ENCODE measurements around the gene SLC43A3.

Gene SLC43A3

GRCh38 chr11:57458410-57459163, 31.7 kb upstream of the SLC43A3 start:
- H3K27me3 ChIP-seq (ENCODE audit: insufficient read depth, low read depth, severe bottlenecking), result peaks cover 72% of the 10 kb centered on the region
- H3K9me3 ChIP-seq (ENCODE audit: severe bottlenecking), result no peaks in the 10 kb centered on the region
- no peaks in the 10 kb centered on the region for H3K36me3 ChIP-seq
- no peak overlapping the region for H3K4me3 ChIP-seq (ENCODE audit: low read depth, low read length)
- peak; percentile 71 for TF ChIP-seq CTCF (IDR thresholded peaks at IDR 0.05; ENCODE audit: low read depth, low read length)
- DNase-seq, result peak; percentile 45
- H3K27ac ChIP-seq, result no peak overlapping the region

DNA sequence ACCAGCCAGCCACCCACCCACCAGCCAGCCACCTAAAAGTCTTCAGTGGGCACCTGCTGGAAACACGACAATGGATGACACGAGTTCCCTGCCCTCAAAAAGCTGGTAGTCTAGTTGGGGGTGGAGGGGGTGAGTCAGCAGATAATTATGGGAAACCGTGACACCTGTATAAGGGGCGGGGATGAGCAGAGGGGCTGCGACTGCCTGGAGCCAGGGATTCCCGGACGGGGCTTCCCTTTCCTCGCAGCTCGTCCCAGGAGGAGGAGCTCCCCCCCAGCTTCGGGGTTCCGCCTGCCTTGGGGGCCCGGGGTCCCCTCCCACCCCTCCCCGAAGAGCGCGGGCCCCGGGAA, 31.1 kb upstream of the SLC43A3 start:
- no peak for DNase-seq
- no peak overlapping the region for H3K4me3 ChIP-seq (ENCODE audit: low read depth, low read length)
- no peaks in the 10 kb centered on the region for H3K9me3 ChIP-seq (ENCODE audit: severe bottlenecking)
- TF ChIP-seq CTCF (IDR thresholded peaks at IDR 0.05; ENCODE audit: low read depth, low read length), result no peak
- peaks cover 67% of the 10 kb centered on the region for H3K27me3 ChIP-seq (ENCODE audit: insufficient read depth, low read depth, severe bottlenecking)
- H3K36me3 ChIP-seq, result no peaks in the 10 kb centered on the region
- no peak overlapping the region for H3K27ac ChIP-seq

DNA sequence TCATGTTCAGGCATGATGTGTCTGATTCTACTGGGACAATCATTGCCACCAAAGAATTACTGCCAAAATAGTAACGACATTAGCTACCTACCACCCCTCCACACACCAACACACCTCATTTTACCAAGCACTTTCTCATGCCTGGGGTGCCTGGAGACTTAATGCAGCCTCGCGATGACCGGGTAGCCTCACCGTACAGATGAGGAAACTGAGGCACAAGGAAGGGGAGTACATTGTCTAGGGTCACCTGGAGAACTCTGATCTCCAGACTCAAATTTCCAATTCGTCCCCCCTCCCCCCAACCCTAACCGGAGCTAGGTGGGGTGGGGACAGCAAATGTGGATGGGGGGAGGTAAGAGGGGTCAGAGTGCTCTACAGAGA, 30.7 kb upstream of the SLC43A3 start:
- Histone ChIP-seq H3K27me3 (ENCODE audit: insufficient read depth, low read depth, severe bottlenecking) (peaks cover 65% of the 10 kb centered on the region), H3K36me3 (no peaks in the 10 kb centered on the region), H3K9me3 (ENCODE audit: severe bottlenecking) (no peaks in the 10 kb centered on the region), H3K27ac (no peak overlapping the region), H3K4me3 (ENCODE audit: low read depth, low read length) (no peak overlapping the region)
- no peak for DNase-seq
- no peak for TF ChIP-seq CTCF (IDR thresholded peaks at IDR 0.05; ENCODE audit: low read depth, low read length)

GRCh38 chr11:57456960-57457642, 30.2 kb upstream of the SLC43A3 start:
- H3K27ac ChIP-seq, result no peak overlapping the region
- DNase-seq, result peak; percentile 85
- H3K9me3 ChIP-seq (ENCODE audit: severe bottlenecking), result no peaks in the 10 kb centered on the region
- peaks cover 60% of the 10 kb centered on the region for H3K27me3 ChIP-seq (ENCODE audit: insufficient read depth, low read depth, severe bottlenecking)
- no peaks in the 10 kb centered on the region for H3K36me3 ChIP-seq
- no peak overlapping the region for H3K4me3 ChIP-seq (ENCODE audit: low read depth, low read length)
- TF ChIP-seq CTCF (IDR thresholded peaks at IDR 0.05; ENCODE audit: low read depth, low read length), result peak; percentile 96

DNA sequence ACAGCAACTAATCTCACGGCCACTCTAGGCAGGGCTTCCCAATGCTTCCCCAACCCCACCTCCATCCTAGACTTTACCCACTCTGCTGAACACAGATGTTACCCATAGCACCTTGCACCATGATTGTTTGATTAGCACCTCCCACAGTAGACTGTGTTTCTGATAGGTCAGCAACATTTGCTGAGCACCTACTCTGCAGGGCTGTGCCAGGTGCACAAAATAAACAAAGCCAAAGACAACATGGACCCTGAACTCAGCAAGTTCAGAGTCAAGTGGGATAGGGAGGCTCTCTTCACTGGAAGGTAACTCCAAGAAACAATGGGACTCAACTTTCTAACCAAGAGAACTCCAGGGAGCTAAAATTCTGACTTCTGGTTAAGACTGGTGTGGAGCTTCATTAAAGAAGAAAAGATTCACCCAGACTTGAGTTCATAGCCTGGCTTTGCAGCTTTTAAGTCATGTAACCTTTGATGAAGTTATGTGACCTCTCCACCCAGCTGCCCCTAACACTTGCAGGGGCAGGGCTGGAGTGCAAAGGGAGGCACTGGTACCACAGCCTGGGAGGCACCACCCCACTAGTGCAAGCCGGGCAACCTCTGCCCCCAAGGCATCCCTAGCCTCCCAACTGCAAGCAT, 26.7 kb upstream of the SLC43A3 start:
- Histone ChIP-seq H3K4me3 (ENCODE audit: low read depth, low read length) (no peak overlapping the region), H3K36me3 (no peaks in the 10 kb centered on the region), H3K9me3 (ENCODE audit: severe bottlenecking) (no peaks in the 10 kb centered on the region), H3K27ac (no peak overlapping the region), H3K27me3 (ENCODE audit: insufficient read depth, low read depth, severe bottlenecking) (peaks cover 38% of the 10 kb centered on the region)
- TF ChIP-seq CTCF (IDR thresholded peaks at IDR 0.05; ENCODE audit: low read depth, low read length), result no peak
- DNase-seq, result no peak
